ENCODE results near the gene MUSTN1. TPM values are rescaled to one million over a fixed set of nuclear protein-coding genes. Genes with fewer than 3 reads are reported as not detected.

MUSTN1 gene
- total and polyA plus RNA-seq, 2 experiments from 2014 or later, result 0.27 to 1.8 TPM

DNA sequence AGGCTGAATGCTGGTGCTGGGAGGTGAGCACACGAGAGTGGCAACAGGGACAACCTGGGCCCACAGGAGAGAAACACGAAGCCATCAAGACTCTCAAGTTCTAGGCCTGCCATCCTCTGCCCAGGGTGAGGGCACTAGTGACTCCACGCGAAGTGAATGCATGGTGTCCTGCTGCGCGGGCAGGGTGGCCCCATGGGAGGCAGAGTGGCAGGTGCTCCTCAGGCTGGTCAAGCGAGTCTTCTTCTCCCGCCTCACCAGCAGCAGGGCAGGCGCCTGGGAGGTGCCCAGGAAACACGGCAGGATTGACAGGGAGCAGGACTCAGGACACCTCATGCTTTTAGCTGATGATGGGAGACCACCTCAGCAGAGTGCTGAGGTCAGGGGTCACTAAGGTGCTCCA lies 35.7 kb upstream of the MUSTN1 start:
- H3K36me3 ChIP-seq (replicated peaks; ENCODE audit: insufficient read depth, low read depth), result no peaks in the 10 kb centered on the region
- no peaks in the 10 kb centered on the region for H3K27me3 ChIP-seq
- TF ChIP-seq EZH2 (IDR thresholded peaks at IDR 0.05; ENCODE audit: borderline replicate concordance) (no peak), EZH2phosphoT487 (IDR thresholded peaks at IDR 0.05; ENCODE audit: low read depth, severe bottlenecking, unreplicated experiment) (no peak)
- TF ChIP-seq, protein P1, sequence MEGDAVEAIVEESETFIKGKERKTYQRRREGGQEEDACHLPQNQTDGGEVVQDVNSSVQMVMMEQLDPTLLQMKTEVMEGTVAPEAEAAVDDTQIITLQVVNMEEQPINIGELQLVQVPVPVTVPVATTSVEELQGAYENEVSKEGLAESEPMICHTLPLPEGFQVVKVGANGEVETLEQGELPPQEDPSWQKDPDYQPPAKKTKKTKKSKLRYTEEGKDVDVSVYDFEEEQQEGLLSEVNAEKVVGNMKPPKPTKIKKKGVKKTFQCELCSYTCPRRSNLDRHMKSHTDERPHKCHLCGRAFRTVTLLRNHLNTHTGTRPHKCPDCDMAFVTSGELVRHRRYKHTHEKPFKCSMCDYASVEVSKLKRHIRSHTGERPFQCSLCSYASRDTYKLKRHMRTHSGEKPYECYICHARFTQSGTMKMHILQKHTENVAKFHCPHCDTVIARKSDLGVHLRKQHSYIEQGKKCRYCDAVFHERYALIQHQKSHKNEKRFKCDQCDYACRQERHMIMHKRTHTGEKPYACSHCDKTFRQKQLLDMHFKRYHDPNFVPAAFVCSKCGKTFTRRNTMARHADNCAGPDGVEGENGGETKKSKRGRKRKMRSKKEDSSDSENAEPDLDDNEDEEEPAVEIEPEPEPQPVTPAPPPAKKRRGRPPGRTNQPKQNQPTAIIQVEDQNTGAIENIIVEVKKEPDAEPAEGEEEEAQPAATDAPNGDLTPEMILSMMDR (IDR thresholded peaks at IDR 0.05; ENCODE audit: poor library complexity), result no peak
- H3K9me2 ChIP-seq (replicated peaks; ENCODE audit: insufficient read depth), result no peaks in the 10 kb centered on the region
- DNase-seq (ENCODE audit: low spot score), result no peak
- WGBS (ENCODE audit: low lambda C conversion rate, missing lambda C conversion rate), result 98% methylated on average over 10 of the region's 10 CpGs
- H3K4me3 ChIP-seq, result no peak overlapping the region
- H3K4me2 ChIP-seq, result no peak overlapping the region
- peaks cover 22% of the 10 kb centered on the region for H3K79me2 ChIP-seq
- no peak overlapping the region for H3K27ac ChIP-seq
- H3K4me1 ChIP-seq (ENCODE audit: insufficient read depth), result no peaks in the 10 kb centered on the region
- H3K9me3 ChIP-seq (ENCODE audit: low read depth), result no peaks in the 10 kb centered on the region
- no peak overlapping the region for H2AFZ ChIP-seq
- no peaks in the 10 kb centered on the region for H4K20me1 ChIP-seq (ENCODE audit: insufficient read depth, poor library complexity, severe bottlenecking)

DNA sequence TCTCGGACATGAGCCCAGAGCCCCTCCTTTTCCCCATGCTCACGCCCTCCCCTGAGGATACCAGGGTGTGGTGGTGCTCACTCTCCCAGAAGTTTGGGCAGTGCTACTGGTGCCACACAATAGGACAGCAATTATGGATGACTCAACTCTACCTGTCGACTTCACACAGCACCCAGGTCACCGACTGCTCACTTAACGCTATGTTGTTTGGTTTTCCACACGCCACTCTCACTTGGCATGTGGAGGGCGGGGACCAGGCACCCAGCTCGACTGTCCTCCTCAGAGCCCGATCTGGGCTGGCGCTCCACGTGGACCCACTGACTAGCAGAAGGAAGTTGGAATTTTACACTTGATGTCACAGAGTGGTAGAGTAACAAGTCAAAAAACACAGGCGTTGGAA lies 31.6 kb upstream of the MUSTN1 start:
- no peaks in the 10 kb centered on the region for H4K20me1 ChIP-seq (ENCODE audit: insufficient read depth, poor library complexity, severe bottlenecking)
- H3K4me3 ChIP-seq, result no peak overlapping the region
- 96% methylated on average over 12 of the region's 12 CpGs for WGBS (ENCODE audit: low lambda C conversion rate, missing lambda C conversion rate)
- H3K9me2 ChIP-seq (replicated peaks; ENCODE audit: insufficient read depth), result no peaks in the 10 kb centered on the region
- H3K79me2 ChIP-seq, result no peaks in the 10 kb centered on the region
- no peak overlapping the region for H3K27ac ChIP-seq
- H3K9me3 ChIP-seq (ENCODE audit: low read depth), result no peaks in the 10 kb centered on the region
- no peaks in the 10 kb centered on the region for H3K27me3 ChIP-seq
- H2AFZ ChIP-seq, result no peak overlapping the region
- DNase-seq (ENCODE audit: low spot score), result no peak
- no peaks in the 10 kb centered on the region for H3K36me3 ChIP-seq (replicated peaks; ENCODE audit: insufficient read depth, low read depth)
- no peak for TF ChIP-seq EZH2 (IDR thresholded peaks at IDR 0.05; ENCODE audit: borderline replicate concordance)
- TF ChIP-seq, protein P1 (IDR thresholded peaks at IDR 0.05; ENCODE audit: poor library complexity), result no peak
- TF ChIP-seq EZH2phosphoT487 (IDR thresholded peaks at IDR 0.05; ENCODE audit: low read depth, severe bottlenecking, unreplicated experiment), result no peak
- no peak overlapping the region for H3K4me2 ChIP-seq
- H3K4me1 ChIP-seq (ENCODE audit: insufficient read depth), result no peaks in the 10 kb centered on the region

DNA sequence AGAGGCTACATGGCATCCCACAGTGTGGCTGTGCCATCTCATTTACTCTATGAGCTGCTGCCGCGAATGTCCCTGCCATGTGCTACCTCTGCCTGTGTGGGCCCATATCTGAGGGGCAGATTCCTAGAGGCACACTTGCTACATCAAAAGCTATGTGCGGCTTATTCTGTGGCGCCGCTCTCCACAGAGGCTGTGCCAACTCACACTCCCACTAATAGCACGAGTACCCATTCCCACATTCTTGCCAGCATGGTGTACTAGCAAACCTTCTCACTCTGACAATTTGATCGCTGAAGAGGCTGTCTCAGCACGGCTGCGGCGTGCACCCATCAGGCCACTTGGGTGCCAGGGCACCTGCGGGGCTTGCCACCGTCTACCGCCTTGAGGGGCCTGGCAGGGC lies 31.2 kb upstream of the MUSTN1 start:
- no peaks in the 10 kb centered on the region for H3K9me3 ChIP-seq (ENCODE audit: low read depth)
- no peak overlapping the region for H2AFZ ChIP-seq
- WGBS (ENCODE audit: low lambda C conversion rate, missing lambda C conversion rate), result 97% methylated on average over 13 of the region's 13 CpGs
- H3K4me2 ChIP-seq, result no peak overlapping the region
- no peak overlapping the region for H3K4me3 ChIP-seq
- H4K20me1 ChIP-seq (ENCODE audit: insufficient read depth, poor library complexity, severe bottlenecking), result no peaks in the 10 kb centered on the region
- DNase-seq (ENCODE audit: low spot score), result no peak
- no peak overlapping the region for H3K27ac ChIP-seq
- no peaks in the 10 kb centered on the region for H3K9me2 ChIP-seq (replicated peaks; ENCODE audit: insufficient read depth)
- H3K36me3 ChIP-seq (replicated peaks; ENCODE audit: insufficient read depth, low read depth), result no peaks in the 10 kb centered on the region
- TF ChIP-seq, protein P1 (IDR thresholded peaks at IDR 0.05; ENCODE audit: poor library complexity), result no peak
- TF ChIP-seq EZH2phosphoT487 (IDR thresholded peaks at IDR 0.05; ENCODE audit: low read depth, severe bottlenecking, unreplicated experiment) (no peak), EZH2 (IDR thresholded peaks at IDR 0.05; ENCODE audit: borderline replicate concordance) (no peak)
- no peaks in the 10 kb centered on the region for H3K27me3 ChIP-seq
- no peaks in the 10 kb centered on the region for H3K4me1 ChIP-seq (ENCODE audit: insufficient read depth)
- H3K79me2 ChIP-seq, result no peaks in the 10 kb centered on the region

DNA sequence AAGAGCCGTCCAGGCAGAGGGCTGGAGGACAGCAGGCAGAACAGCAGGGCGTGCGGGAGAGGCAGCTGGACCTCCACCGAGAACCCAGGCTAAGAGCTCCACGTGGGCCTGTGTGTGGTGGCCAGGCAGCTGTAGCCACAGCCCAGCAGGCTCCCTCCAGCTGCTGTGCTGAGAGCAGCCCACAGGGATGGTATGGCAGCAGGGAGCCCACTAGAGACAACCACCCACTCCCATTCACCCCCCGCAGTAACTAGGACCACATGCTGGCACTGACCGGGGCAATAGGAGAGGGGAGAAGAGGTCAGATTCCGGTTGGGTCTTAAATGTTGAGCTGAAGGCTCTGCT lies 25.6 kb upstream of the MUSTN1 start:
- no peak overlapping the region for H2AFZ ChIP-seq
- no peaks in the 10 kb centered on the region for H3K27me3 ChIP-seq
- no peak for DNase-seq (ENCODE audit: low spot score)
- H3K36me3 ChIP-seq (replicated peaks; ENCODE audit: insufficient read depth, low read depth), result no peaks in the 10 kb centered on the region
- 95% methylated on average over 8 of the region's 8 CpGs for WGBS (ENCODE audit: low lambda C conversion rate, missing lambda C conversion rate)
- no peak overlapping the region for H3K4me2 ChIP-seq
- H3K9me3 ChIP-seq (ENCODE audit: low read depth), result no peaks in the 10 kb centered on the region
- H3K4me3 ChIP-seq, result no peak overlapping the region
- H3K9me2 ChIP-seq (replicated peaks; ENCODE audit: insufficient read depth), result no peaks in the 10 kb centered on the region
- H3K27ac ChIP-seq, result no peak overlapping the region
- TF ChIP-seq, protein P1 (IDR thresholded peaks at IDR 0.05; ENCODE audit: poor library complexity), result no peak
- TF ChIP-seq EZH2phosphoT487 (IDR thresholded peaks at IDR 0.05; ENCODE audit: low read depth, severe bottlenecking, unreplicated experiment) (no peak), EZH2 (IDR thresholded peaks at IDR 0.05; ENCODE audit: borderline replicate concordance) (no peak)
- H4K20me1 ChIP-seq (ENCODE audit: insufficient read depth, poor library complexity, severe bottlenecking), result no peaks in the 10 kb centered on the region
- H3K4me1 ChIP-seq (ENCODE audit: insufficient read depth), result no peaks in the 10 kb centered on the region
- no peaks in the 10 kb centered on the region for H3K79me2 ChIP-seq

Measured in hepatocyte (in vitro differentiated cells).